ENCODE measurements around the gene PTPRO.

Gene PTPRO

GRCh38 chr12:15527201-15528080 is 205.1 kb downstream of the PTPRO start:
- no peak for DNase-seq (ENCODE audit: low read depth)

DNA sequence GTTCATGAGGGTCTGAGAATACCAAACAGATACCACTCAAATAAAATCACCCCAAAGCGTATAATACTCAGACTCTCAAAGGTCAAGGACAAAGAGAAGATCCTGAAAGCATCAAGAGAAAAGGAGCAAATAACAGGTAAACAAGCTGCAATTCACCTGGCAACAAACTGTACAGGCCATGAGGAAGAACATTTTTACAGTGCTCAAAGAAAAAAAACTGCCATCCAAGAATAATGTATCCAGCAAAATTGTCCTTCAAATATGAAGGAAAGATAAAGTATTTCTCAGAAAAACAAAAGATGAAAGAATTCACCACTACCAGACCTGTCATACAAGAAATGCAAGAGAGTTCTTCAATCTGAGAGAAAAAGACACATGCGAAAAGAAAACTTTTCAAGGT is 206.4 kb downstream of the PTPRO start:
- DNase-seq (ENCODE audit: low read depth), result no peak

- no peak for DNase-seq (ENCODE audit: low read depth)
Observed at GRCh38 chr12:15530361-15530760, 208.1 kb downstream of the PTPRO start.

GRCh38 chr12:15532364-15532977 is 210.2 kb downstream of the PTPRO start:
- peak; percentile 5 for DNase-seq (ENCODE audit: low read depth)

DNA sequence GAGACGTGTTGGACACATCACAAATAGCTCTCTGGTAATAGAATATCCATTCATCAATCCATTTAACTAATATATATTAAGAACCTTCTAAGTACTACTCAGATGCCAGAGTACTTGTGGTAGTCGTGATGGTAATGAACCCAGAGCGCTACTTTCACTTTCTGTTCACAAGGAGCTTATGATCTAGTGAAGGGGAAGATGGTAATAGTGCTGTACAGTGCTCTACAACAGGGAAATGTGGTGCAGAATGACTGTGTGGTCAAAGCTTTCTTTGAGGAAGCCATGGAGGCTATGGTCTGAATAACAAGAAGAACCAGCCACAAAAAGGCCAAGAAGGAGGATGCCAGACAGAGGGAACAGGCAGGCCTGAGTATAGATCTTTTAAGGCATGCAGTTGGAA is 212.0 kb downstream of the PTPRO start:
- no peak for DNase-seq (ENCODE audit: low read depth)

- no peak for DNase-seq (ENCODE audit: low read depth)
Observed at GRCh38 chr12:15534874-15535273, 212.6 kb downstream of the PTPRO start.

DNA sequence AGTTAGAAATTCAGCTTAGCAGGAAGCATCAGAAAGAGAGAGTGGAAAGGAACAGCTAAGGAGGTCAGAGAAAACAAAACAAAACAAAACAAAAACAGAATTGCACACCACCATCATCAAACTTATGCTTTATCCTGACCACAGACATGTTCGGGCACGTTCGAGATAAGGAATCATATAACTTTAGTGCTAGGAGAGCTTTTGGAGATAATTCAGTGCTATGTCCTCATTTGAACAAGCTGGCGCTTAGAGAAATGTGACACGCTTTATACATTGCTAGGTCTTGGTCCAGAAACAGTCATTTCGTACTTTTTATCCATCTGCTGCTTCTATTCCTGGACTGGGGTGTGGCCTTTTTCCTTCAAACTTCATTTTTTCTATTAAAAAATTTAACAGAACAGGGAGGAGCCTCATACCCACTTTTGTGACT is 213.1 kb downstream of the PTPRO start:
- DNase-seq (ENCODE audit: low read depth), result no peak

DNA sequence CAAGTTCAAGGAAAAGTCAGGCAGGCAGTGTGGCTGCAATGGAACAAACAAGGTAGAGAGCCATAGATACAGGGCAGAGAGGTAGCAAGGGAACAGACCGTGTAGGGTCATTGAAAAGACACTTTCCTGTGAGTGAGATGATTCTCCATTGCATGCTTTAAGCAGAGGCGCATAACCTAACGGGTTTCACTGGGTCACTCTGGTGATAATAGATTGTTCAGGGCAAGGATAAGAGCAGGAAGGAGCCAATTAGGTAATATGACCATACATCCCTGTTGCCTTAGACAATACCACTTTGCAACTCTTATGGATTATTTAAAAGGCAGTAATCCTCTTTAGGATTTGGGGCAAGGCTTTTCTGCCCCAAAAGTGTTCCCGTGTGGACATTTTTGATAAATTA is 214.1 kb downstream of the PTPRO start:
- no peak for DNase-seq (ENCODE audit: low read depth)

DNA sequence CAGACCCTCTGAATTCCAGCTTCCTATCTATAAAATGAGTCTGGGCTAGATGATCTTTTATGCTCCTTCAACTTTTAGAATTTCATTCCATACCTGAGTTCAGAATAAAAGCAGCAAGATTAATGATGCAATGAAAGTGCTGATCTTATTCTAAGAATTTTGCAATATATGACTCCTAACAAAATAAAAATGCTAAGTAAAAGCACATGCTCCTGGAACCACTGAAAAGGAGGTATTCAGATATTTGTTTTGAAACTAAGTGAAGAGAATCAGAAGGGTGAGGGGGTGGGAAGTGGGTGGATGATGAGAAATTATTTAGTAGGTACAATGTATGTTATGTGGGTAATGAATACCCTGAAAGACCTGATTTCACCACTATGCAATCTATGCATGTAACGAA is 216.6 kb downstream of the PTPRO start:
- DNase-seq (ENCODE audit: low read depth), result no peak

GRCh38 chr12:15540005-15540404 is 217.7 kb downstream of the PTPRO start:
- no peak for DNase-seq (ENCODE audit: low read depth)

DNA sequence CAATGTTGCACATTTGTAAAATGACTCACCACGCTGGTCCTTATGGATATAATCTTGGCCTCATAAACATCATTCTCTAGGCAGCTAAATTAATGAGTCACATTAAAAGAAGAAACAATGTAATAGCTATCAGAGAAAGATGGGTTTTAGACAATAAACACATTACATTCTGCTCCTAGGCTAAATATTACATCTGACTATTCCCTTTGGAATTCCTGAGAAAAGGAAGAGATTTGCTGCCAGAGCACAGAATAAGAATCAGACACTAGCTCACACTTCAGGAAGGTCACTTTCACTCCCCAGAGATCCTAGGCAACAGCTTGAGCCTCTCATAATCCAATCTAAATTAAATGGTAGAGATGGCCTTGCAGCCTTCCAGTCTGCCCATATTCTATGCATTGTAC is 218.2 kb downstream of the PTPRO start:
- DNase-seq (ENCODE audit: low read depth), result no peak

GRCh38 chr12:15541996-15542631 is 219.8 kb downstream of the PTPRO start:
- no peak for DNase-seq (ENCODE audit: low read depth)

GRCh38 chr12:15543347-15543746 is 221.0 kb downstream of the PTPRO start:
- DNase-seq (ENCODE audit: low read depth), result no peak

- DNase-seq (ENCODE audit: low read depth), result no peak
Observed at GRCh38 chr12:15544589-15544988, 222.3 kb downstream of the PTPRO start.

GRCh38 chr12:15545334-15545733 is 223.0 kb downstream of the PTPRO start:
- DNase-seq (ENCODE audit: low read depth), result no peak

DNA sequence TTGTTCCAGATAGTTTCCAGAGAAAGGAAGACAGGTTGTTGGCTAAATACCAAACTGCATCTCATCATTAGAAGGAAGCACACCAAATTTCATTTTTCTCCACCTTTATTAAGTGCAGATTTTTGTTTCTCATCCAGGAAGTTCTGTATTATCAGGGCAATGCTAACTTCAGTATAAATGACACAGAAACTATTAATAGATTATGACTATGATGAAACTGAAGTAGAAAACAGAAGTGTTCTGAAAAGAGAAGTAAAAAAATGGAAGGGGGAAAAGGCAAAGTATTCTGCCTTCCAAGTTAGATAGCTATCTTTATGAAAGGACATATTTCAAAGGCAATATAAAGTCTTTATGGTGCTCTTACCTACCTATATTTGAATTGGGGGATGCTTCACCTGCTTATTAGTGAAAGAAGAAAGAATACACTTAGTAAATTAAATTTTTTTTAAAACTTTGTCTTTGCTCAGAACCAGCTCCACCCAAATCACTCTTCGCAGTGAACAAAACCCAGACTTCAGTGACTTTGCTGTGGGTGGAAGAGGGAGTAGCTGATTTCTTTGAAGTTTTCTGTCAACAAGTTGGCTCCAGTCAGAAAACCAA is 223.9 kb downstream of the PTPRO start:
- no peak for DNase-seq (ENCODE audit: low read depth)

DNA sequence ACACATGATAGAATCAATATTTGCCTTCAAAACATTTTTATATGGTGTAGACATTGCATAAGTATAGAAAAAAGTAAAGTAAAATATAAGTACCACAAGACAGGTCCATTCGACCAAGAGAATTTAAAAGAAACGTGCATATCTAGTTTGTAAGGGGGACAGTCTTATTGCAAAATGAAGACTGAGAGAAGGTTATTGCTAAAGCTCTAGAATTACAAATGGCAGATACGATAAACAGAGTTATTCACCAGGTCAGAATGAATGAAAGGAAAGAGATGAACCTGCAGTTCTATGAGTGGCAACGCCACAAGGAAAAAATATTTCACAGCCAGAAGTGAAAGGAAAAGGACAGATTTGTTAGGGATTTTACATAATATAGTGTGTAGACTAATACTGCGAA is 224.8 kb downstream of the PTPRO start:
- DNase-seq (ENCODE audit: low read depth), result no peak

DNA sequence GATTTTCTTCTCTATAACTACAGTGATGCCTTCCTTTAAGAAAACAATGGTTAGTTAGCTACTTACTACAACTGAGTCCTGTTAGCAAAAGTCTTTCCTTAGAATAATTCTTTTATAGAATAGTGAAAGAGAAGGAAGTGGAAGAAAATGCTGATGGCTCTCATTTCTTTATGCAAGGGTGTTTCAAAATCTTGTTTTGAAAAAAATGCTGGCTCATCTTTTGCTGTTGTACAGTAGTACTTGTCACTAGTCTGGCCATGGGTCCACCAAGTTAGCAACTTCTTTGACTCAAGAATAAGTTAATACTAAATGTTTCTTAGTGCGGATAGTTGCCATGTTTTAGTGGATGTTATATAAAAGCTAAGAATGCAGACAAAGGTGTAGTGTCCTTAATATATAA is 225.4 kb downstream of the PTPRO start:
- no peak for DNase-seq (ENCODE audit: low read depth)

- no peak for DNase-seq (ENCODE audit: low read depth)
Observed at GRCh38 chr12:15550793-15551192, 228.5 kb downstream of the PTPRO start.

DNA sequence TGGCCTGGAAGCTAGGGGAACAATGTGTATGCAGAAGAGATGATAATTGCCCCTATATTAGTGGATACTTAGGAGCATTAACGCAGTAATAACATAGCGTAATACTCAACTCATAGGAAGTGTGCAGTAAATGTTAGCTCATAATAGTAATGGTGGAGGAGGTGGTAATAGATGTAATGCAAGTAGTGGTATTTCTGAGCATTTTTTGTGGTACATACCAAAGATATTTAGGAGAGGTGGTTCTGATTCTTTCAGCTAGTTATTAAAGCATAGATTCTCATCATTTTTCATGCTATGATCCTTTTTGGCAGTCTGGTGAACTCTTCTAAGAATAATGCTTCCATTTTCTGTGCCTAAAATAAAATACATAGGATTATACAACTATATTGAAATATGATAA is 233.1 kb downstream of the PTPRO start:
- DNase-seq (ENCODE audit: low read depth), result no peak

GRCh38 chr12:15556411-15557102 is 234.2 kb downstream of the PTPRO start:
- no peak for DNase-seq (ENCODE audit: low read depth)

GRCh38 chr12:15558915-15559528 is 236.7 kb downstream of the PTPRO start:
- no peak for DNase-seq (ENCODE audit: low read depth)
